Sigmoid colon (tissue), 4 donors: ENCODE measurements around the gene GAS2L1.

Source experiments
- CTCF ChIP-seq, 4 experiments: fragments of 450-650 bp in 3 of 4; fragments of 200-600 bp in 1 of 4; IDR thresholded peaks; one replicate each; pipeline ENCODE4 v1.5.1; 2016 to 2019; ENCODE audit warnings: antibody characterized with exemption in 4 of 4, mild to moderate bottlenecking in 3 of 4, moderate library complexity in 2 of 4
- EP300 ChIP-seq, 4 donors: sonication (generic); formaldehyde crosslinking; IDR thresholded peaks; one replicate each; pipeline ENCODE4 v1.6.1; 2017; ENCODE audit warnings: antibody characterized with exemption in 4 of 4
- POLR2A ChIP-seq, 2 donors: fragments of 450-650 bp; IDR thresholded peaks; one replicate each; pipeline ENCODE4 v1.6.1; 2016; ENCODE audit warnings: antibody characterized with exemption in 2 of 2, mild to moderate bottlenecking in 2 of 2, moderate library complexity in 2 of 2
- POLR2AphosphoS5 ChIP-seq, 4 donors: sonication (generic); formaldehyde crosslinking; IDR thresholded peaks; one replicate each; pipeline ENCODE4 v1.6.1; 2017; ENCODE audit warnings: antibody characterized with exemption in 4 of 4

- no peak for TF ChIP-seq EP300 (IDR thresholded peaks at IDR 0.05)
- no peak for TF ChIP-seq POLR2A (IDR thresholded peaks at IDR 0.05)
- TF ChIP-seq CTCF (IDR thresholded peaks at IDR 0.05) = no peak
- no peak for TF ChIP-seq POLR2AphosphoS5 (IDR thresholded peaks at IDR 0.05)
Measured at GRCh38 chr22:29298641-29299040, 7.8 kb upstream of the GAS2L1 start.
